GM21723 (cell line): ENCODE data around the gene MYOF.
"Not testable (repeated sequence)": the region's sequence is repeated elsewhere in the genome, so short reads cannot be mapped to it uniquely, and the experiment has no call there.

Experiments used
- ATAC-seq: cut with Tn5 transposase; IDR thresholded peaks from one replicate; pipeline ENCODE4 v1.9.1; 2021; ENCODE audit warnings: mild to moderate bottlenecking, moderate library complexity; ENCODE audit not compliant: unreplicated experiment

Gene MYOF

GRCh38 chr10:93456480-93456879 lies 25.7 kb downstream of the MYOF start:
- ATAC-seq: no peak

- no peak for ATAC-seq
Observed at GRCh38 chr10:93454736-93455135, 27.4 kb downstream of the MYOF start.

GRCh38 chr10:93454146-93454545 lies 28.0 kb downstream of the MYOF start:
- ATAC-seq: no peak

GRCh38 chr10:93452143-93452542 lies 30.0 kb downstream of the MYOF start:
- ATAC-seq: no peak

- no peak for ATAC-seq
Observed at GRCh38 chr10:93451244-93451947, 30.7 kb downstream of the MYOF start.

- no peak for ATAC-seq
Observed at GRCh38 chr10:93447970-93448369, 34.2 kb downstream of the MYOF start.

GRCh38 chr10:93447019-93447418 lies 35.1 kb downstream of the MYOF start:
- no peak for ATAC-seq

GRCh38 chr10:93445978-93446720 lies 36.0 kb downstream of the MYOF start:
- ATAC-seq: no peak

- ATAC-seq: no peak
Observed at GRCh38 chr10:93445097-93445960, 36.8 kb downstream of the MYOF start.

GRCh38 chr10:93443481-93443880 lies 38.7 kb downstream of the MYOF start:
- no peak for ATAC-seq

- ATAC-seq: not testable (repeated sequence)
Observed at GRCh38 chr10:93442721-93443120, 39.4 kb downstream of the MYOF start.

GRCh38 chr10:93440591-93441091 lies 41.5 kb downstream of the MYOF start:
- no peak for ATAC-seq

- no peak for ATAC-seq
Observed at GRCh38 chr10:93438613-93439253, 43.4 kb downstream of the MYOF start.

GRCh38 chr10:93437946-93438612 lies 44.1 kb downstream of the MYOF start:
- no peak for ATAC-seq

GRCh38 chr10:93437086-93437945 lies 44.8 kb downstream of the MYOF start:
- ATAC-seq: no peak

- ATAC-seq: no peak
Observed at GRCh38 chr10:93436591-93437085, 45.5 kb downstream of the MYOF start.

GRCh38 chr10:93435621-93436397 lies 46.3 kb downstream of the MYOF start:
- ATAC-seq: no peak

- ATAC-seq: no peak
Observed at GRCh38 chr10:93434991-93435491, 47.1 kb downstream of the MYOF start.
